ENCODE data around the gene PIK3AP1. TPM values are rescaled to one million over a fixed set of nuclear protein-coding genes. Genes with fewer than 3 reads are reported as not detected.
"Not testable (repeated sequence)": the region's sequence is repeated elsewhere in the genome, so short reads cannot be mapped to it uniquely, and the experiment has no call there.

The PIK3AP1 gene
- total RNA-seq, 1 experiment from 2014 or later, result 1.6 TPM

- H3K4me1 Mint-ChIP-seq (ENCODE audit: low read depth, unreplicated experiment), result peaks cover 8% of the 10 kb centered on the region
- no peaks in the 10 kb centered on the region for H3K27me3 Mint-ChIP-seq (ENCODE audit: insufficient read depth, unreplicated experiment)
- no peak overlapping the region for H3K4me3 ChIP-seq (ENCODE audit: low read depth, low read length)
- intact Hi-C loops (cut with micrococcal nuclease; ENCODE audit: unreplicated experiment), result no loop called here
- H3K27ac Mint-ChIP-seq (ENCODE audit: unreplicated experiment), result no peak overlapping the region
- no TSS peak for BruUV-seq (replicated peaks)
- H3K4me1 ChIP-seq, result no peaks in the 10 kb centered on the region
- no peak for DNase-seq
- no peaks in the 10 kb centered on the region for H3K9me3 Mint-ChIP-seq (ENCODE audit: unreplicated experiment)
- ChIA-PET POLR2A (no interaction called here), CTCF (no interaction called here)
- TF ChIP-seq CTCF (IDR thresholded peaks at IDR 0.05; ENCODE audit: insufficient read depth in 1 of 2, low read depth in 1 of 2, low read length in 1 of 2, severe bottlenecking in 1 of 2, unreplicated experiment in 1 of 2), result no peak
- no peaks in the 10 kb centered on the region for H3K9me3 ChIP-seq
- H3K36me3 Mint-ChIP-seq (ENCODE audit: insufficient read depth, unreplicated experiment), result no peaks in the 10 kb centered on the region
- H3K36me3 ChIP-seq (ENCODE audit: control insufficient read depth, insufficient read depth, low read length), result no peaks in the 10 kb centered on the region
- no peak overlapping the region for H3K4me3 Mint-ChIP-seq (ENCODE audit: unreplicated experiment)
- H3K27me3 ChIP-seq (replicated peaks; ENCODE audit: control insufficient read depth, insufficient read depth, low read length), result no peaks in the 10 kb centered on the region
These were observed 19.8 kb upstream of the PIK3AP1 start for GRCh38 chr10:96740141-96740540.

GRCh38 chr10:96737307-96737902 lies 17.1 kb upstream of the PIK3AP1 start:
- BruUV-seq (replicated peaks); CTCF ChIA-PET; H3K27ac Mint-ChIP-seq (ENCODE audit: unreplicated experiment); H3K27me3 Mint-ChIP-seq (ENCODE audit: insufficient read depth, unreplicated experiment); H3K4me3 ChIP-seq (ENCODE audit: low read depth, low read length); H3K36me3 ChIP-seq (ENCODE audit: control insufficient read depth, insufficient read depth, low read length); H3K4me1 Mint-ChIP-seq (ENCODE audit: low read depth, unreplicated experiment); H3K27me3 ChIP-seq (replicated peaks; ENCODE audit: control insufficient read depth, insufficient read depth, low read length); H3K4me1 ChIP-seq; H3K9me3 Mint-ChIP-seq (ENCODE audit: unreplicated experiment); H3K36me3 Mint-ChIP-seq (ENCODE audit: insufficient read depth, unreplicated experiment); POLR2A ChIA-PET; intact Hi-C loops (cut with micrococcal nuclease; ENCODE audit: unreplicated experiment); H3K4me3 Mint-ChIP-seq (ENCODE audit: unreplicated experiment); DNase-seq; H3K9me3 ChIP-seq: not testable (repeated sequence)

GRCh38 chr10:96724621-96725020 lies 4.3 kb upstream of the PIK3AP1 start:
- Mint-ChIP-seq H3K4me3 (ENCODE audit: unreplicated experiment) (no peak overlapping the region), H3K9me3 (ENCODE audit: unreplicated experiment) (no peaks in the 10 kb centered on the region), H3K27me3 (ENCODE audit: insufficient read depth, unreplicated experiment) (peaks cover 10% of the 10 kb centered on the region), H3K4me1 (ENCODE audit: low read depth, unreplicated experiment) (no peaks in the 10 kb centered on the region), H3K36me3 (ENCODE audit: insufficient read depth, unreplicated experiment) (no peaks in the 10 kb centered on the region), H3K27ac (ENCODE audit: unreplicated experiment) (no peak overlapping the region)
- DNase-seq, result no peak
- BruUV-seq (replicated peaks), result no TSS peak
- intact Hi-C loops (cut with micrococcal nuclease; ENCODE audit: unreplicated experiment), result loop anchor here (5.0 kb wide), 1 partner anchor 108 kb away; the partner anchor contains the start of gene LCOR
- no peak for TF ChIP-seq CTCF (IDR thresholded peaks at IDR 0.05; ENCODE audit: insufficient read depth in 1 of 2, low read depth in 1 of 2, low read length in 1 of 2, severe bottlenecking in 1 of 2, unreplicated experiment in 1 of 2)
- peaks cover 3% of the 10 kb centered on the region for H3K27me3 ChIP-seq (replicated peaks; ENCODE audit: control insufficient read depth, insufficient read depth, low read length)
- CTCF ChIA-PET, result no interaction called here
- H3K4me1 ChIP-seq, result peaks cover 7% of the 10 kb centered on the region; the same call in 1 of the 2 replicates
- H3K36me3 ChIP-seq (ENCODE audit: control insufficient read depth, insufficient read depth, low read length), result no peaks in the 10 kb centered on the region
- H3K9me3 ChIP-seq, result no peaks in the 10 kb centered on the region
- H3K4me3 ChIP-seq (ENCODE audit: low read depth, low read length), result no peak overlapping the region
- POLR2A ChIA-PET, result no interaction called here

Measured in Caco-2 (cell line).